Measurements from ENCODE around the gene IGFBP6.

The IGFBP6 gene

DNA sequence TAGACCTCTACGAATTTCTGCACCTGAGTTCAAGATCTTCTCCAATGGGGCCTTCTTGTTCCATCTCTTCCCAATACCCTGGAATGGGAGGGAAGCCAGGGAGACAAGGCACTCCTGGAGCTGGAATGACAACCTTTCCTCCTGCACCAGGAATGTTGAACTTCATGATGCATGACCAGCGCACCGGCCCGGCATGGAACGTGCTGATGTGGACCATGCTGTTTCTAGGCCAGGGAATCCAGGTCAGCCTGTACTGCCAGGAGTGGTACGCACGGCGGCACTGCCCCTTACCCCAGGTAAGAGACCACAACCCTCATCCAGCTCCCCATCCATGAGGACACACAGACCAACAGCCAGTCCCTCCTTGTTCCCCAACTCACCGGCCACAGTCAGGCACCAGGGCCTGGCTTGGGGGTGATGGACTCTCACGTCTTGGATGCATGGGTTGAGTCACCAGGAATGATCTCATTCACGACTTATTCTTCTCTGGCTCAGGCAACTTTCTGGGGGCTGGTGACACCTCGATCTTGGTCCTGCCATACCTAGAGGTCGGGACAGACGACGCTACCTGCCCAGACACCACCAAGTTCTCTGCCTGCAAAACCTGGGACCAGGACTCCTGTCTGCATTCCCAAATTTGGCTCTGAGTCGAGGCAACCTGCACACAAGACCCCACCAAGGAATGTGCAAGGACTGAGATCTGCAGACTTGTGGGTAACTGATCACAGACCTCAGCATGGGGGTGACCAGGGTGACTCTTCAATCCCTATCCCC lies 26.3 kb downstream of the IGFBP6 start:
- no peak overlapping the region for H3K27ac ChIP-seq (ENCODE audit: extremely low read depth, low read depth, low read length)
- no peaks in the 10 kb centered on the region for H3K9me3 ChIP-seq (ENCODE audit: control insufficient read depth, insufficient read depth, low read depth, low read length)
- TF ChIP-seq ZIC2 (tag by site-specific recombination; IDR thresholded peaks at IDR 0.05), result no peak
- no peak for TF ChIP-seq ZNF768 (tag by site-specific recombination; IDR thresholded peaks at IDR 0.05)
- TF ChIP-seq, protein P1, sequence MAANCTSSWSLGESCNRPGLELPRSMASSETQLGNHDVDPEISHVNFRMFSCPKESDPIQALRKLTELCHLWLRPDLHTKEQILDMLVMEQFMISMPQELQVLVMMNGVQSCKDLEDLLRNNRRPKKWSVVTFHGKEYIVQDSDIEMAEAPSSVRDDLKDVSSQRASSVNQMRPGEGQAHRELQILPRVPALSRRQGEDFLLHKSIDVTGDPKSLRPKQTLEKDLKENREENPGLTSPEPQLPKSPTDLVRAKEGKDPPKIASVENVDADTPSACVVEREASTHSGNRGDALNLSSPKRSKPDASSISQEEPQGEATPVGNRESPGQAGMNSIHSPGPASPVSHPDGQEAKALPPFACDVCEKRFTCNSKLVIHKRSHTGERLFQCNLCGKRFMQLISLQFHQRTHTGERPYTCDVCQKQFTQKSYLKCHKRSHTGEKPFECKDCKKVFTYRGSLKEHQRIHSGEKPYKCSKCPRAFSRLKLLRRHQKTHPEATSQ (tag by site-specific recombination; IDR thresholded peaks at IDR 0.05), result no peak
- TF ChIP-seq, protein P2, sequence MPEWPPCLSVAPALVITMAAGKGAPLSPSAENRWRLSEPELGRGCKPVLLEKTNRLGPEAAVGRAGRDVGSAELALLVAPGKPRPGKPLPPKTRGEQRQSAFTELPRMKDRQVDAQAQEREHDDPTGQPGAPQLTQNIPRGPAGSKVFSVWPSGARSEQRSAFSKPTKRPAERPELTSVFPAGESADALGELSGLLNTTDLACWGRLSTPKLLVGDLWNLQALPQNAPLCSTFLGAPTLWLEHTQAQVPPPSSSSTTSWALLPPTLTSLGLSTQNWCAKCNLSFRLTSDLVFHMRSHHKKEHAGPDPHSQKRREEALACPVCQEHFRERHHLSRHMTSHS (tag by site-specific recombination; IDR thresholded peaks at IDR 0.05), result no peak
- TF ChIP-seq ZNF311 (tag by site-specific recombination; IDR thresholded peaks at IDR 0.05; ENCODE audit: borderline replicate concordance), result no peak
- TF ChIP-seq, protein P3, sequence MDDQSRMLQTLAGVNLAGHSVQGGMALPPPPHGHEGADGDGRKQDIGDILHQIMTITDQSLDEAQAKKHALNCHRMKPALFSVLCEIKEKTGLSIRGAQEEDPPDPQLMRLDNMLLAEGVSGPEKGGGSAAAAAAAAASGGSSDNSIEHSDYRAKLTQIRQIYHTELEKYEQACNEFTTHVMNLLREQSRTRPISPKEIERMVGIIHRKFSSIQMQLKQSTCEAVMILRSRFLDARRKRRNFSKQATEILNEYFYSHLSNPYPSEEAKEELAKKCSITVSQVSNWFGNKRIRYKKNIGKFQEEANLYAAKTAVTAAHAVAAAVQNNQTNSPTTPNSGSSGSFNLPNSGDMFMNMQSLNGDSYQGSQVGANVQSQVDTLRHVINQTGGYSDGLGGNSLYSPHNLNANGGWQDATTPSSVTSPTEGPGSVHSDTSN (CRISPR knock-in tag; IDR thresholded peaks at IDR 0.05), result no peak
- TF ChIP-seq WT1 (tag by site-specific recombination; IDR thresholded peaks at IDR 0.05), result no peak
- no peak for TF ChIP-seq ZBTB1 (tag by site-specific recombination; IDR thresholded peaks at IDR 0.05)
- TF ChIP-seq, protein P4, sequence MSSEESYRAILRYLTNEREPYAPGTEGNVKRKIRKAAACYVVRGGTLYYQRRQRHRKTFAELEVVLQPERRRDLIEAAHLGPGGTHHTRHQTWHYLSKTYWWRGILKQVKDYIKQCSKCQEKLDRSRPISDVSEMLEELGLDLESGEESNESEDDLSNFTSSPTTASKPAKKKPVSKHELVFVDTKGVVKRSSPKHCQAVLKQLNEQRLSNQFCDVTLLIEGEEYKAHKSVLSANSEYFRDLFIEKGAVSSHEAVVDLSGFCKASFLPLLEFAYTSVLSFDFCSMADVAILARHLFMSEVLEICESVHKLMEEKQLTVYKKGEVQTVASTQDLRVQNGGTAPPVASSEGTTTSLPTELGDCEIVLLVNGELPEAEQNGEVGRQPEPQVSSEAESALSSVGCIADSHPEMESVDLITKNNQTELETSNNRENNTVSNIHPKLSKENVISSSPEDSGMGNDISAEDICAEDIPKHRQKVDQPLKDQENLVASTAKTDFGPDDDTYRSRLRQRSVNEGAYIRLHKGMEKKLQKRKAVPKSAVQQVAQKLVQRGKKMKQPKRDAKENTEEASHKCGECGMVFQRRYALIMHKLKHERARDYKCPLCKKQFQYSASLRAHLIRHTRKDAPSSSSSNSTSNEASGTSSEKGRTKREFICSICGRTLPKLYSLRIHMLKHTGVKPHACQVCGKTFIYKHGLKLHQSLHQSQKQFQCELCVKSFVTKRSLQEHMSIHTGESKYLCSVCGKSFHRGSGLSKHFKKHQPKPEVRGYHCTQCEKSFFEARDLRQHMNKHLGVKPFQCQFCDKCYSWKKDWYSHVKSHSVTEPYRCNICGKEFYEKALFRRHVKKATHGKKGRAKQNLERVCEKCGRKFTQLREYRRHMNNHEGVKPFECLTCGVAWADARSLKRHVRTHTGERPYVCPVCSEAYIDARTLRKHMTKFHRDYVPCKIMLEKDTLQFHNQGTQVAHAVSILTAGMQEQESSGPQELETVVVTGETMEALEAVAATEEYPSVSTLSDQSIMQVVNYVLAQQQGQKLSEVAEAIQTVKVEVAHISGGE (tag by site-specific recombination; conservative IDR thresholded peaks at IDR 0.05; ENCODE audit: low read depth), result no peak
- TF ChIP-seq, protein P5, sequence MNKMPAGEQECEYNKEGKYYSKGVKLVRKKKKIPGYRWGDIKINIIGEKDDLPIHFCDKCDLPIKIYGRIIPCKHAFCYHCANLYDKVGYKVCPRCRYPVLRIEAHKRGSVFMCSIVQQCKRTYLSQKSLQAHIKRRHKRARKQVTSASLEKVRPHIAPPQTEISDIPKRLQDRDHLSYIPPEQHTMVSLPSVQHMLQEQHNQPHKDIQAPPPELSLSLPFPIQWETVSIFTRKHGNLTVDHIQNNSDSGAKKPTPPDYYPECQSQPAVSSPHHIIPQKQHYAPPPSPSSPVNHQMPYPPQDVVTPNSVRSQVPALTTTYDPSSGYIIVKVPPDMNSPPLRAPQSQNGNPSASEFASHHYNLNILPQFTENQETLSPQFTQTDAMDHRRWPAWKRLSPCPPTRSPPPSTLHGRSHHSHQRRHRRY (tag by site-specific recombination; IDR thresholded peaks at IDR 0.05), result no peak
- TF ChIP-seq ZBTB7A (tag by site-specific recombination; IDR thresholded peaks at IDR 0.05; ENCODE audit: low read depth), result no peak
- peak; percentile 84 for TF ChIP-seq ZNF600 (tag by site-specific recombination; IDR thresholded peaks at IDR 0.05)
- TF ChIP-seq ZNF777 (tag by site-specific recombination; IDR thresholded peaks at IDR 0.05; ENCODE audit: borderline replicate concordance), result no peak
- 0 out of 2 replicates have a peak, but pooled peaks have one; percentile 7 for TF ChIP-seq IKZF3 (tag by site-specific recombination; IDR thresholded peaks at IDR 0.05)
- POLR2A ChIA-PET, result interaction anchor here (0.6 kb wide), 1 partner anchor 930 kb away, joined by 3 read pairs; the partner anchor contains the start of gene HOXC4
- H3K4me3 ChIP-seq (ENCODE audit: low read depth, low read length), result no peak overlapping the region
- CTCF ChIA-PET, result no interaction called here
- no peaks in the 10 kb centered on the region for H3K36me3 ChIP-seq (ENCODE audit: control insufficient read depth in 2 of 2, insufficient read depth in 1 of 2, low read length in 2 of 2)
- H3K4me1 ChIP-seq (ENCODE audit: control insufficient read depth, insufficient read depth, low read length), result no peaks in the 10 kb centered on the region

DNA sequence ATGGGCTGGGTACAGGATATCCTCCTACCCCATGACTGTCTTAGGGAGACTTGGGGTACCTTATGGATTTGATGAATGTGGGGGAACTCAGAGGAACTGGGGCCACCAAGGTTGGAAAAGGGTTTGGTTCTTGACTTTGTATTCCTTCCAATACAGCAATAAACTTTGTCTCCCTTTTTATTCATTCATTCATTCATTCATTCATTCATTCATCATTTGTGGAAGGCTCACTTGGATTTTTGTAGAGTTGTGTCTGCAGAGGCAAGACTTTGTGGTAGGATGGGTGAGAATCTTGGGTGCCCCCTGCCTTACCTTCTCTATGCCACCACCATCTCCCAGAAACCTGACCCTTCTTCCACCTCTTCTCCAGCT lies 26.9 kb downstream of the IGFBP6 start:
- ChIA-PET POLR2A (no interaction called here), CTCF (interaction anchor here (1.4 kb wide), 1 partner anchor 58 kb away, joined by 3 read pairs; no protein-coding TSS in a partner anchor)
- no peak overlapping the region for H3K4me3 ChIP-seq (ENCODE audit: low read depth, low read length)
- no peaks in the 10 kb centered on the region for H3K36me3 ChIP-seq (ENCODE audit: control insufficient read depth in 2 of 2, insufficient read depth in 1 of 2, low read length in 2 of 2)
- H3K27ac ChIP-seq (ENCODE audit: extremely low read depth, low read depth, low read length), result no peak overlapping the region
- TF ChIP-seq ZBTB1 (tag by site-specific recombination; IDR thresholded peaks at IDR 0.05), result no peak
- no peak for TF ChIP-seq ZNF248 (tag by site-specific recombination; IDR thresholded peaks at IDR 0.05)
- no peak for TF ChIP-seq ZNF274 (IDR thresholded peaks at IDR 0.05; ENCODE audit: low read length)
- no peak for TF ChIP-seq ZNF274 (tag by site-specific recombination; IDR thresholded peaks at IDR 0.05; ENCODE audit: borderline replicate concordance)
- peak; percentile 56; the same call in 1 of the 2 replicates for TF ChIP-seq ZNF24 (tag by site-specific recombination; IDR thresholded peaks at IDR 0.05)
- TF ChIP-seq BCL11A (tag by site-specific recombination; IDR thresholded peaks at IDR 0.05; ENCODE audit: low read depth), result no peak
- no peaks in the 10 kb centered on the region for H3K9me3 ChIP-seq (ENCODE audit: control insufficient read depth, insufficient read depth, low read depth, low read length)
- no peaks in the 10 kb centered on the region for H3K4me1 ChIP-seq (ENCODE audit: control insufficient read depth, insufficient read depth, low read length)

Measured in HEK293 (cell line).